Esophagus squamous epithelium (tissue), 4 donors: ENCODE data around the gene MLPH.

ENCODE experiments used
- POLR2A ChIP-seq, 4 donors: fragments of 450-650 bp; IDR thresholded peaks; one replicate each; pipeline ENCODE4 v1.6.1; 2017; ENCODE audit warnings: antibody characterized with exemption in 4 of 4, mild to moderate bottlenecking in 4 of 4, moderate library complexity in 3 of 4
- TF ChIP-seq, protein P1 (sequence below), 6 experiments: fragments of 450-650 bp in 4 of 6; fragments of 200-600 bp in 2 of 6; sonication (generic) in 2 of 6; IDR thresholded peaks; one replicate each; pipeline ENCODE4 v1.5.1; 2016 to 2019; ENCODE audit warnings: antibody characterized with exemption in 6 of 6, mild to moderate bottlenecking in 4 of 6, moderate library complexity in 4 of 6

DNA sequence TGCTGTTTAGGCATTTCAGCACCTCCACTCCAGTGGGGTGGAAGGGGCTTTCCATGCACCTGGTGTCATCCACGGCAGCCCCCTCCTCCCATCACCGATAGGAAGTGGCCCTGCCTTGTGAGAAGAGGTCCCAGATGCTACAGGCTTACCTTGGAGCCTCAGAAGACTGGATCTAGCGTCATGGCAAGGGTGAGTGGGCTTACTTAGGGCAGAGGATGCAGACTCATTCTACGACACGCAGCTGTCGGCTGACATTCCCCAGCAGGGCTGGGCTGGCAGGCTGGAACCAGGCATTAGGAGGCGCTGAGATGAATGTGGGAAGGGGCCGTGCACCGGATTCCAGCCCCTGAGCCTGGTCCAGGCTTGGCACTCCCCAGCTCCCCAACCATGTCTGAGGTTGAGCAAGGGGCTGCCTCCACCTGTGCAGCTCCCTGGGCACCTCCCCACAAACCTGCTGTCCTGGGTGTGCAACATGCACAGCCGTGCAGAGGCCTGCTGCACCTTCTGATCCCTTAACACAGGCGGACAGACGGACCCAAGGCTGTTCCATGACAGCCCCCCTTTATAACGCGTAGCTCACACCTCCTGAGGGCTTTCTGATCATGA, 77.6 kb downstream of the MLPH start:
- TF ChIP-seq POLR2A (IDR thresholded peaks at IDR 0.05) = no peak
- TF ChIP-seq, protein P1, sequence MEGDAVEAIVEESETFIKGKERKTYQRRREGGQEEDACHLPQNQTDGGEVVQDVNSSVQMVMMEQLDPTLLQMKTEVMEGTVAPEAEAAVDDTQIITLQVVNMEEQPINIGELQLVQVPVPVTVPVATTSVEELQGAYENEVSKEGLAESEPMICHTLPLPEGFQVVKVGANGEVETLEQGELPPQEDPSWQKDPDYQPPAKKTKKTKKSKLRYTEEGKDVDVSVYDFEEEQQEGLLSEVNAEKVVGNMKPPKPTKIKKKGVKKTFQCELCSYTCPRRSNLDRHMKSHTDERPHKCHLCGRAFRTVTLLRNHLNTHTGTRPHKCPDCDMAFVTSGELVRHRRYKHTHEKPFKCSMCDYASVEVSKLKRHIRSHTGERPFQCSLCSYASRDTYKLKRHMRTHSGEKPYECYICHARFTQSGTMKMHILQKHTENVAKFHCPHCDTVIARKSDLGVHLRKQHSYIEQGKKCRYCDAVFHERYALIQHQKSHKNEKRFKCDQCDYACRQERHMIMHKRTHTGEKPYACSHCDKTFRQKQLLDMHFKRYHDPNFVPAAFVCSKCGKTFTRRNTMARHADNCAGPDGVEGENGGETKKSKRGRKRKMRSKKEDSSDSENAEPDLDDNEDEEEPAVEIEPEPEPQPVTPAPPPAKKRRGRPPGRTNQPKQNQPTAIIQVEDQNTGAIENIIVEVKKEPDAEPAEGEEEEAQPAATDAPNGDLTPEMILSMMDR (IDR thresholded peaks at IDR 0.05) = no peak
